OCI-M2 (cell line): Measurements from ENCODE around the gene SCYGR7.
"Not testable (repeated sequence)": the region's sequence is repeated elsewhere in the genome, so short reads cannot be mapped to it uniquely, and the experiment has no call there.

Experiments
- DNase-seq: peaks from one replicate; lab custom pipeline; 2025; ENCODE audit not compliant: unreplicated experiment; lab: John Stamatoyannopoulos, UW

Gene SCYGR7

GRCh38 chr2:227728035-227728434 is at the start of gene SCYGR7:
SCYGR7 (plus strand) TSS chr2:227728335; CDS start chr2:227728335, 0 bp downstream.
- DNase-seq: no peak

GRCh38 chr2:227684258-227684657 is 43.9 kb upstream of the SCYGR7 start:
- no peak for DNase-seq

GRCh38 chr2:227687189-227687588 is 40.9 kb upstream of the SCYGR7 start:
- no peak for DNase-seq

GRCh38 chr2:227696990-227697679 is 31.0 kb upstream of the SCYGR7 start:
- DNase-seq: no peak

- no peak for DNase-seq
These were observed 26.6 kb upstream of the SCYGR7 start for GRCh38 chr2:227701556-227701955.

- DNase-seq: no peak
These were observed 24.8 kb upstream of the SCYGR7 start for GRCh38 chr2:227703280-227703732.

GRCh38 chr2:227703961-227704360 is 24.2 kb upstream of the SCYGR7 start:
- DNase-seq: no peak

- DNase-seq: no peak
These were observed 21.3 kb upstream of the SCYGR7 start for GRCh38 chr2:227706859-227707258.

- no peak for DNase-seq
These were observed 20.7 kb upstream of the SCYGR7 start for GRCh38 chr2:227707390-227707789.

GRCh38 chr2:227710986-227711385 is 17.1 kb upstream of the SCYGR7 start:
- no peak for DNase-seq

- no peak for DNase-seq
These were observed 14.8 kb upstream of the SCYGR7 start for GRCh38 chr2:227713291-227713690.

- no peak for DNase-seq
These were observed 11.6 kb upstream of the SCYGR7 start for GRCh38 chr2:227716501-227716900.

- no peak for DNase-seq
These were observed 10.2 kb upstream of the SCYGR7 start, which contains the start of gene SLC19A3 for GRCh38 chr2:227717687-227718567. SLC19A3 (minus strand) TSS chr2:227718028; CDS start chr2:227702318, 15,710 bp downstream.

- no peak for DNase-seq
These were observed 8.5 kb upstream of the SCYGR7 start for GRCh38 chr2:227719641-227720040.

- DNase-seq: no peak
These were observed 7.5 kb upstream of the SCYGR7 start for GRCh38 chr2:227720680-227721079.

- not testable (repeated sequence) for DNase-seq
These were observed 5.3 kb upstream of the SCYGR7 start for GRCh38 chr2:227722821-227723220.

- DNase-seq: no peak
These were observed 3.6 kb upstream of the SCYGR7 start, which contains the start of gene SCYGR6 for GRCh38 chr2:227724394-227725039. SCYGR6 (minus strand) TSS chr2:227724757; CDS start chr2:227724757, 0 bp downstream.

GRCh38 chr2:227739351-227739750 is 11.2 kb downstream of the SCYGR7 start:
- DNase-seq: no peak

GRCh38 chr2:227740705-227741104 is 12.6 kb downstream of the SCYGR7 start:
- DNase-seq: not testable (repeated sequence)

GRCh38 chr2:227745594-227745993 is 17.5 kb downstream of the SCYGR7 start, which contains the start of gene SCYGR8:
SCYGR8 (plus strand) TSS chr2:227745894; CDS start chr2:227745894, 0 bp downstream.
- no peak for DNase-seq

GRCh38 chr2:227748079-227748478 is 19.9 kb downstream of the SCYGR7 start:
- DNase-seq: no peak
